Memory B cell (primary cell): ENCODE data around the gene DDA1.

ENCODE experiments used
- ATAC-seq: fragments of 150-1000 bp; cut with Tn5 transposase; 2 replicates; pipeline ENCODE4 v1.10.0; 2021; ENCODE audit warnings: low read depth, mild to moderate bottlenecking, moderate library complexity
- DNase-seq, 2 donors: peaks; one replicate each; pipeline ENCODE4 v3.0.0; 2022; ENCODE audit warnings: low spot score in 2 of 2
- H3K27ac Mint-ChIP-seq: one replicate; pipeline ENCODE4 v1.8.0; 2022; ENCODE audit warnings: mild to moderate bottlenecking, moderate library complexity, mixed read lengths
- H3K27me3 Mint-ChIP-seq: one replicate; pipeline ENCODE4 v1.8.0; 2022; ENCODE audit warnings: mixed read lengths
- H3K36me3 Mint-ChIP-seq: one replicate; pipeline ENCODE4 v1.8.0; 2022; ENCODE audit warnings: mild to moderate bottlenecking, mixed read lengths
- H3K4me1 Mint-ChIP-seq: one replicate; pipeline ENCODE4 v1.8.0; 2022; ENCODE audit warnings: mixed read lengths
- H3K4me3 Mint-ChIP-seq: one replicate; pipeline ENCODE4 v1.8.0; 2022; ENCODE audit warnings: mild to moderate bottlenecking, moderate library complexity, mixed read lengths
- H3K9me3 Mint-ChIP-seq: one replicate; pipeline ENCODE4 v1.8.0; 2022; ENCODE audit warnings: mixed read lengths

DDA1 gene

GRCh38 chr19:17312189-17313113 lies 3.1 kb downstream of the DDA1 start:
- Mint-ChIP-seq H3K4me3 (no peak overlapping the region), H3K27ac (no peak overlapping the region), H3K36me3 (peaks cover 18% of the 10 kb centered on the region), H3K9me3 (no peaks in the 10 kb centered on the region), H3K27me3 (no peaks in the 10 kb centered on the region), H3K4me1 (peaks cover 25% of the 10 kb centered on the region)
- ATAC-seq (no peak), DNase-seq (no peak)

GRCh38 chr19:17314007-17314593 lies 4.7 kb downstream of the DDA1 start:
- no peak overlapping the region for H3K27ac Mint-ChIP-seq
- H3K27me3 Mint-ChIP-seq: no peaks in the 10 kb centered on the region

GRCh38 chr19:17318966-17319365 lies 9.6 kb downstream of the DDA1 start:
- H3K27me3 Mint-ChIP-seq: no peaks in the 10 kb centered on the region
- no peak for DNase-seq
- H3K27ac Mint-ChIP-seq: no peak overlapping the region
- H3K36me3 Mint-ChIP-seq: peaks cover 26% of the 10 kb centered on the region
- no peak overlapping the region for H3K4me3 Mint-ChIP-seq
- no peaks in the 10 kb centered on the region for H3K4me1 Mint-ChIP-seq
- ATAC-seq: no peak
- no peaks in the 10 kb centered on the region for H3K9me3 Mint-ChIP-seq

More at GRCh38 chr19:17314007-17314593, 4.7 kb downstream of the DDA1 start:
- Mint-ChIP-seq H3K4me3 (no peak overlapping the region), H3K9me3 (no peaks in the 10 kb centered on the region), H3K36me3 (peaks cover 21% of the 10 kb centered on the region), H3K4me1 (peaks cover 18% of the 10 kb centered on the region)
- ATAC-seq (no peak), DNase-seq (no peak)

- DNase-seq: no peak
- Mint-ChIP-seq H3K36me3 (peaks cover 23% of the 10 kb centered on the region), H3K4me1 (no peaks in the 10 kb centered on the region), H3K27me3 (no peaks in the 10 kb centered on the region), H3K9me3 (no peaks in the 10 kb centered on the region), H3K4me3 (no peak overlapping the region), H3K27ac (no peak overlapping the region)
- ATAC-seq: no peak
Observed at GRCh38 chr19:17319473-17320238, 10.3 kb downstream of the DDA1 start.

- Mint-ChIP-seq H3K4me3 (no peak overlapping the region), H3K9me3 (no peaks in the 10 kb centered on the region), H3K27me3 (no peaks in the 10 kb centered on the region), H3K36me3 (peaks cover 23% of the 10 kb centered on the region), H3K4me1 (no peaks in the 10 kb centered on the region), H3K27ac (no peak overlapping the region)
- no peak for ATAC-seq
- DNase-seq: no peak
Observed at GRCh38 chr19:17320435-17320834, 11.1 kb downstream of the DDA1 start.

GRCh38 chr19:17321655-17322489 lies 12.5 kb downstream of the DDA1 start:
- ATAC-seq: no peak
- no peaks in the 10 kb centered on the region for H3K9me3 Mint-ChIP-seq
- no peaks in the 10 kb centered on the region for H3K27me3 Mint-ChIP-seq
- H3K36me3 Mint-ChIP-seq: peaks cover 16% of the 10 kb centered on the region
- no peak overlapping the region for H3K27ac Mint-ChIP-seq
- H3K4me3 Mint-ChIP-seq: no peak overlapping the region
- DNase-seq: no peak
- no peaks in the 10 kb centered on the region for H3K4me1 Mint-ChIP-seq

GRCh38 chr19:17322854-17323253 lies 13.5 kb downstream of the DDA1 start:
- Mint-ChIP-seq H3K27ac (no peak overlapping the region), H3K9me3 (no peaks in the 10 kb centered on the region), H3K27me3 (no peaks in the 10 kb centered on the region), H3K36me3 (peaks cover 15% of the 10 kb centered on the region), H3K4me3 (no peak overlapping the region), H3K4me1 (peaks cover 2% of the 10 kb centered on the region)
- DNase-seq (no peak), ATAC-seq (no peak)

GRCh38 chr19:17323300-17323963 lies 14.1 kb downstream of the DDA1 start:
- H3K27me3 Mint-ChIP-seq: no peaks in the 10 kb centered on the region
- DNase-seq (no peak), ATAC-seq (no peak)
- no peak overlapping the region for H3K4me3 Mint-ChIP-seq
- no peak overlapping the region for H3K27ac Mint-ChIP-seq
- peaks cover 14% of the 10 kb centered on the region for H3K36me3 Mint-ChIP-seq
- H3K9me3 Mint-ChIP-seq: no peaks in the 10 kb centered on the region
- peaks cover 3% of the 10 kb centered on the region for H3K4me1 Mint-ChIP-seq

GRCh38 chr19:17323964-17324332 lies 14.6 kb downstream of the DDA1 start:
- H3K27me3 Mint-ChIP-seq: no peaks in the 10 kb centered on the region
- no peak for DNase-seq
- H3K4me3 Mint-ChIP-seq: no peak overlapping the region
- peaks cover 3% of the 10 kb centered on the region for H3K4me1 Mint-ChIP-seq
- H3K9me3 Mint-ChIP-seq: no peaks in the 10 kb centered on the region
- ATAC-seq: no peak
- H3K27ac Mint-ChIP-seq: no peak overlapping the region
- H3K36me3 Mint-ChIP-seq: peaks cover 14% of the 10 kb centered on the region

- Mint-ChIP-seq H3K4me3 (no peak overlapping the region), H3K27ac (no peak overlapping the region), H3K4me1 (peaks cover 6% of the 10 kb centered on the region), H3K36me3 (peaks cover 14% of the 10 kb centered on the region), H3K27me3 (no peaks in the 10 kb centered on the region), H3K9me3 (no peaks in the 10 kb centered on the region)
- ATAC-seq (no peak), DNase-seq (no peak)
Observed at GRCh38 chr19:17324357-17325114, 15.2 kb downstream of the DDA1 start.

GRCh38 chr19:17325133-17325532 lies 15.8 kb downstream of the DDA1 start:
- Mint-ChIP-seq H3K27ac (no peak overlapping the region), H3K36me3 (peaks cover 11% of the 10 kb centered on the region), H3K4me3 (no peak overlapping the region), H3K9me3 (no peaks in the 10 kb centered on the region), H3K4me1 (peaks cover 6% of the 10 kb centered on the region), H3K27me3 (no peaks in the 10 kb centered on the region)
- ATAC-seq (no peak), DNase-seq (no peak)

- H3K9me3 Mint-ChIP-seq: no peaks in the 10 kb centered on the region
- H3K36me3 Mint-ChIP-seq: peaks cover 9% of the 10 kb centered on the region
- H3K27ac Mint-ChIP-seq: no peak overlapping the region
- no peak for DNase-seq
- H3K4me1 Mint-ChIP-seq: peaks cover 9% of the 10 kb centered on the region
- ATAC-seq: no peak
- H3K4me3 Mint-ChIP-seq: no peak overlapping the region
- peaks cover 4% of the 10 kb centered on the region for H3K27me3 Mint-ChIP-seq
Observed at GRCh38 chr19:17325881-17326594, 16.7 kb downstream of the DDA1 start.
